Measurements from ENCODE around the gene RAB3IL1. TPM values are rescaled to one million over a fixed set of nuclear protein-coding genes. Genes with fewer than 3 reads are reported as not detected.
A peak's percentile ranks its signal among the peaks of the same experiment; 100 is the strongest.

RAB3IL1 gene
- total RNA-seq, 1 experiment from 2014 or later, result 5.8 TPM

DNA sequence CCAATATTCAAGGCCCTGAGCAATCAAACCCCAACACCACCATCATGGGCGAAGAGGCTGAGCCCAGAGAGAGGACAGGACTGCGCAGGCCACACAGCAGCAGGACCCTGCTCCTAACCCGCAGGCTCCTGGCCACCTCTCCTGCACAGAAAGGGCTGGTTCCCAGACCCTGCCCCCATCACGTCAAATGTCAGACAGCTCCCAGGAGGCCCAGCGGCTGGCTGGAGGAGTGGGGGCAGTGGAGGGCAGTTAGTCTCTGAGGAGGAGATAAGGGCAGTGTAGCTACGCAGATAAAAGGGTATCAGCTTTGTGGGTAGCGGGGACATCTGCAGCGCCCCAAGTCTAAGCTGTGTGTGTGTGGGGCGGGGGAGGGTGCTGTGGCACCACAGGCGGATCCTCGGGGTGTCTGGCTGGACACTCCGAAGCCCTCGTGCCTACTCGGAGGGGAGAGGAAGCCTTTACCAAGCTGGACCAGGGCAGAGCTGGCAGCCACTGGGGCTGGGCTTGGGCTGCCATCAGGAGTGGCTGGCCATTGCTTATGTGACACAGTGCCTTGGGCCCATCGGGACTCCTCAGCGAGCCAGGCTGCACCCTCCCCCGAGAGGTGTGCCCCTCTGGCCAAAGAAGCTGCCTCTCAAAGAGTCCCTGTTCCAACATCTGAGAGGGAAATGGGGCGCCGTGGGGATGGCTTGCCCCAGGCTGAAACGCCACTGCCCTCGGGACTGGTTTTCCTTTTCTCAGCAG is 47.5 kb downstream of the RAB3IL1 start:
- peak; percentile 82 for DNase-seq
- no peak overlapping the region for H3K4me3 ChIP-seq (ENCODE audit: insufficient read depth, low read depth, low read length)
- H3K36me3 ChIP-seq (replicated peaks; ENCODE audit: control insufficient read depth, insufficient read depth, low read length), result peaks cover 5% of the 10 kb centered on the region
- H3K27me3 ChIP-seq (ENCODE audit: control insufficient read depth, insufficient read depth, low read length), result no peaks in the 10 kb centered on the region

DNA sequence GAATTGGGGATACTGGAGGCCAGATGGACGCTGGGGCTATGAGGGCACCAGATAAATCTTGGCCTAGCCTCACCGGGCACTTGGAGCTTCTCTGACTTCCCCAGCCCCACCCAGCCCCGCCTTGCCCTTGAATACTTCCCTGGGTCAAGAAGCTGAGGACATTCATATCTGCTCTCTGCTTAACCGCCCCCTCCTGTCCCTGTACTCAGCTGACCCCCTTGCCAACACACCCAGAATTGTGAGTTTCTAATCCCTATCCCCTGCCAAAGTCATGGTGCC is 48.0 kb downstream of the RAB3IL1 start:
- Histone ChIP-seq H3K27me3 (ENCODE audit: control insufficient read depth, insufficient read depth, low read length) (no peaks in the 10 kb centered on the region), H3K36me3 (replicated peaks; ENCODE audit: control insufficient read depth, insufficient read depth, low read length) (peaks cover 7% of the 10 kb centered on the region), H3K4me3 (ENCODE audit: insufficient read depth, low read depth, low read length) (no peak overlapping the region)
- DNase-seq, result no peak

DNA sequence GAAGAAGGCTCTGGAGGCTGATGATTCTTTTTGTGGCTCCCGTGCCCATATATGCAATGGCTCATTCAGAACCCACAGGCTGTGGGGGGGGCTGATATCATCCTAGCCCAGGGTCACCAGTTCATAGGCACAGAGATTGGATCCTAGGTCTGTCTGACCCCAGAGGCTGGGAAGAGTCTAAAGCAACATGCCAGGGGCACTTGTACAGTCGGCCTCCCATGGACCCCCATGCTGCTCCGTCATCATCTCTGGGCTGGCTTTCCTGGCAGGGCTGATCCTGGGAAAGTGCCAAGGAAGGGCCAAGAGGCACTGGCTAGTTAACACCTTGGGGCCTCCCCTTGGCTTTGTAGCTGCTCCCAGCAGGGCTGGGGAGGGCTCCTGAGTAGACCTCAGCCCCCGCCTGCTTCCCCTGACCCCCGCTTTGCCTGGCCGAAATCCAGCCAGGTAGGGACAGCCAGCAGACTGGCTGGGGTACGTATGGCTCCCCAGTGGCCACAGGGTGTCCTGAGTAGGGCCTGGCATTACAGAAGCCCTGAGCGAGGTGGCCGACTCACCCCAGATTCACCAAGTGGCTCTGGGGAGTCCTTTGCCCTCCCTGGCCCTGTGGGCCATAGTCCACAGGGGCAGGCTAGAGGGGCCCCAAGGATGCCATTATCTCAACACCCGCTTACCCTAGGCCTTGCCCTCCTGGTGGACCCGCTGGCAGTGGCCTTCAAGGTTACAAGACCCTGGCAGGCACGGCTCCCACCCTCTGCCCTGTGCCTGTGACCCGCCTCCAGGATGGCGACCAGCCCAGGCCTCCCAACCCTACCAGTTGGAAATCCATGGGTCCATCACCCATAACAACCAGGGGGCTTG is 48.6 kb downstream of the RAB3IL1 start:
- Histone ChIP-seq H3K36me3 (replicated peaks; ENCODE audit: control insufficient read depth, insufficient read depth, low read length) (peaks cover 9% of the 10 kb centered on the region), H3K4me3 (ENCODE audit: insufficient read depth, low read depth, low read length) (no peak overlapping the region)

DNA sequence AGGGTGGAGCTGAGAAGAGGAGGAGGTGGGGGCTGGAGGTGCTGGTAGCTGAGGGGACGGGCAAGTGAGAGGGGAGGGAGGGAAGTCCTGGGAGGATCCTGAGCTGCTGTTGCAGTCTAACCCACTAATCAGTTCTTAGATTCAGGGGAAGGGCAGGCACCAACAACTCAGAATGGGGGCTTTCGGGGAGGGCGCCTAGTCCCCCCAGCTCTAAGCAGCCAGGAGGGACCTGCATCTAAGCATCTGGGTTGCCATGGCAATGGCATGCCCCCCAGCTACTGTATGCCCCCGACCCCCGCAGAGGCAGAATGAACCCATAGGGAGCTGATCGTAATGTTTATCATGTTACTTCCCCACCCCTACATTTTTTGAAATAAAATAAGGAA is 50.4 kb downstream of the RAB3IL1 start:
- DNase-seq, result no peak

More for the DNA sequence above, 48.6 kb downstream of the RAB3IL1 start:
- no peaks in the 10 kb centered on the region for H3K27me3 ChIP-seq (ENCODE audit: control insufficient read depth, insufficient read depth, low read length)
- DNase-seq, result no peak

DNA sequence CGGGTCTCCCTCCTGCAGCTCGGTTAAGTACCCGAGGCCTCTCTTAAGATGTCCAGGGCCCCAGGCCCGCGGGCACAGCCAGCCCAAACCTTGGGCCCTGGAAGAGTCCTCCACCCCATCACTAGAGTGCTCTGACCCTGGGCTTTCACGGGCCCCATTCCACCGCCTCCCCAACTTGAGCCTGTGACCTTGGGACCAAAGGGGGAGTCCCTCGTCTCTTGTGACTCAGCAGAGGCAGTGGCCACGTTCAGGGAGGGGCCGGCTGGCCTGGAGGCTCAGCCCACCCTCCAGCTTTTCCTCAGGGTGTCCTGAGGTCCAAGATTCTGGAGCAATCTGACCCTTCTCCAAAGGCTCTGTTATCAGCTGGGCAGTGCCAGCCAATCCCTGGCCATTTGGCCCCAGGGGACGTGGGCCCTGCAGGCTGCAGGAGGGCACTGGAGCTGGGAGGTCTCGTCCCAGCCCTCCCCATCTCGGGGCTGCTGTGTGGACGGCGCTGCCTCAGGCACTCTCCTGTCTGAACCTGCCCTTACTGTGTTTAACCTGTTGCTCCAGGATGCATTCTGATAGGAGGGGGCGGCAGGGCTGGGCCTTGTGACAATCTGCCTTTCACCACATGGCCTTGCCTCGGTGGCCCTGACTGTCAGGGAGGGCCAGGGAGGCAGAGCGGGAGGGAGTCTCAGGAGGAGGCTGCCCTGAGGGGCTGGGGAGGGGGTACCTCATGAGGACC is 51.0 kb downstream of the RAB3IL1 start:
- no peak for DNase-seq
- Histone ChIP-seq H3K27me3 (ENCODE audit: control insufficient read depth, insufficient read depth, low read length) (no peaks in the 10 kb centered on the region), H3K4me3 (ENCODE audit: insufficient read depth, low read depth, low read length) (no peak overlapping the region), H3K36me3 (replicated peaks; ENCODE audit: control insufficient read depth, insufficient read depth, low read length) (peaks cover 25% of the 10 kb centered on the region)

More for the DNA sequence above, 50.4 kb downstream of the RAB3IL1 start:
- no peak overlapping the region for H3K4me3 ChIP-seq (ENCODE audit: insufficient read depth, low read depth, low read length)
- no peaks in the 10 kb centered on the region for H3K27me3 ChIP-seq (ENCODE audit: control insufficient read depth, insufficient read depth, low read length)
- H3K36me3 ChIP-seq (replicated peaks; ENCODE audit: control insufficient read depth, insufficient read depth, low read length), result peaks cover 22% of the 10 kb centered on the region

DNA sequence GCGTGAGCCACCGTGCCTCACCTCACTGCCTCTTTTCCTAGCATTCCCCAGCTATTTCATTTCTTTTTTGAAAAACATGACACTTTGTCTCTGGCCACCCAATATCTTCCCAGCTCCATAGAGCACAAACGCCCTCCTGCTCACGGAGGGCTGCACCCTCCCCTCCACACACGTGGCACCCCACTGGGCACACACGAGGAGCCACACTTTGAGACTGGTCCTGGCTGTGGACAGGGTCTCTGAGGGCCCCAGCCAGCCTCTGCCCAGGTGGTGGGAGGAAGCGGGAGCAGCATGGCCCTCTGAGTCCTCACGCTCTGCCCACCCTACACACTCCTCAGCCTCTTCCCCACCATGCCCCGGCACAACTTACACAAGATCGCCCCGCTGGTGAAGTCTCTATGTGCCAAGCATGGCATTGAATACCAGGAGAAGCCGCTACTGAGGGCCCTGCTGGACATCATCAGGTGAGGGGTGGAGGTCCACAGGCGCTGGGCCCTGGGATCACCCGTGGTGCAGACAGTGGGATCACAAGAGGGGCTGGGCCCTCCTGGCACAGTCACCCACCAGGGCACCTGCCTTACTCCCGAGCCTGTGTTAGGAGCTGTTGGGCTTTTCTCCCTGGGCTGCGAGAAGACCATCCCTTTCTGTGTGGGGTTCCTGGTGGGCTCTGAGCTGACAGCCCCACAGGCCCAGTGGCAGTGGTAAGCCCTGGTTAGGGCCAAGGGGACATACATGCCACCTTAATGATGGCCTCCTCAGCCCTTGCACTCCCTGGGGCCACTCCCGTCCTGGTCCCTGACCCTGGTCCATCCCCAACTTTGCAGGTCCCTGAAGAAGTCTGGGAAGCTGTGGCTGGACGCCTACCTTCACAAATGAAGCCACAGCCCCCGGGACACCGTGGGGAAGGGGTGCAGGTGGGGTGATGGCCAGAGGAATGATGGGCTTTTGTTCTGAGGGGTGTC is 52.3 kb downstream of the RAB3IL1 start:
- H3K27me3 ChIP-seq (ENCODE audit: control insufficient read depth, insufficient read depth, low read length), result no peaks in the 10 kb centered on the region
- no peak for DNase-seq
- H3K36me3 ChIP-seq (replicated peaks; ENCODE audit: control insufficient read depth, insufficient read depth, low read length), result peaks cover 31% of the 10 kb centered on the region
- H3K4me3 ChIP-seq (ENCODE audit: insufficient read depth, low read depth, low read length), result no peak overlapping the region

DNA sequence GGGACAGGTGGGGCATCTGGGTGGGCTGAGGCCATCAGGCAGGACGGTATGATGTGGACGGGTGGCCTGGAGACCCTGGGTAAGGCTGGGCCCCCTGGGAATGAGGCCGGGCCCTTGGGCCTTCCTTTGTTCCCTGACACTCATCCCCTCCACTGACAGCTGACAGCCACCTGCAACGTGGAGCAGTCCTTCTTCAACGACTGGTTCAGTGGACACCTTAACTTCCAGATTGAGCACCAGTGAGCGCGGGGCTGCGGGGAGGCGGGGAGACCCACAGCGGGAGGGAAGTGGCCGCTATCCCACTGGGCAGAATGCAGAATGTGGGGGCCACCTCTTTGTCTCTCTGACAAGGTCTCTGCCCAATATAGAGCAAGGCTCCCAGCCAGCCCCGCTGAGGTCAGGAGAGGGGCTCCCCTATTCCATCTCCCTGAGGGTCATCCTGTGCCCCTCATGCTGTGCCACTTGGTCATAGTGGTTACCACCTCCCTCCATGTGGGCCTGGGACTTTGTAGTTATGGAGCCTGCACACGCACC is 53.8 kb downstream of the RAB3IL1 start:
- H3K36me3 ChIP-seq (replicated peaks; ENCODE audit: control insufficient read depth, insufficient read depth, low read length), result peaks cover 36% of the 10 kb centered on the region
- DNase-seq, result no peak
- H3K27me3 ChIP-seq (ENCODE audit: control insufficient read depth, insufficient read depth, low read length), result no peaks in the 10 kb centered on the region
- no peak overlapping the region for H3K4me3 ChIP-seq (ENCODE audit: insufficient read depth, low read depth, low read length)

DNA sequence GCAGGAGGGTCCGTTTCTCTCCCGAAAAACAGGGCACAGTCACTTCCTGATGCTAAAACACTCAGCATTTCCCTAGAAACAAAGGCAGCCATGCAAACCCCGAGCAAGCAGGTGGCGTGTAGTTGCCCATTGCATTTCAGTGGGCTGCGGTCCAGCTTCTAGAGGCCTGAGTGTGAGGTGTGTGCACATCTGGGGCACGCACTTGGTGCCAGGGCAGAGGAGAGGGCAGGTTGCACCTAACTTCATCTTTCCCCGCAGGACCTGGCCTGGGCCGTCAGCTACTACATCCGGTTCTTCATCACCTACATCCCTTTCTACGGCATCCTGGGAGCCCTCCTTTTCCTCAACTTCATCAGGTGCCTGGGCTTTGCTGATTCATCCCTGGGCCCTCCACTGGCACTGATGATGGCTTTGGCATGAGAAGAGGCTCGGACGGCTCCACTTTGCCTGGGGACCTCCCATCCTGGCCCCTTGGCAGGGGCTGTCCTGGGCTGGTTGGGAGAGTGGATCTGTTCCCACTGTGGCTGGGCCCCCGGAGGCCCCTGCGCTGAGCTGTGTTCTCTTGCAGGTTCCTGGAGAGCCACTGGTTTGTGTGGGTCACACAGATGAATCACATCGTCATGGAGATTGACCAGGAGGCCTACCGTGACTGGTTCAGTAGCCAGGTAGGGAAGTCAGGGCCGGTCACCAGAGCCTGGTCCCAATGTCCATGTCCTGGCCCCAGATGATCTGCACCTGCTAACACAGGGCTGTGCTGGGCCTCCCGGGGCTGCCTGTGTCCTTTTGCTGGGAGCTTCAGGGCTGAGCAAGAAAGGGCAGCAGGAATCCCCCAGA is 54.4 kb downstream of the RAB3IL1 start:
- peaks cover 38% of the 10 kb centered on the region for H3K36me3 ChIP-seq (replicated peaks; ENCODE audit: control insufficient read depth, insufficient read depth, low read length)
- no peaks in the 10 kb centered on the region for H3K27me3 ChIP-seq (ENCODE audit: control insufficient read depth, insufficient read depth, low read length)

DNA sequence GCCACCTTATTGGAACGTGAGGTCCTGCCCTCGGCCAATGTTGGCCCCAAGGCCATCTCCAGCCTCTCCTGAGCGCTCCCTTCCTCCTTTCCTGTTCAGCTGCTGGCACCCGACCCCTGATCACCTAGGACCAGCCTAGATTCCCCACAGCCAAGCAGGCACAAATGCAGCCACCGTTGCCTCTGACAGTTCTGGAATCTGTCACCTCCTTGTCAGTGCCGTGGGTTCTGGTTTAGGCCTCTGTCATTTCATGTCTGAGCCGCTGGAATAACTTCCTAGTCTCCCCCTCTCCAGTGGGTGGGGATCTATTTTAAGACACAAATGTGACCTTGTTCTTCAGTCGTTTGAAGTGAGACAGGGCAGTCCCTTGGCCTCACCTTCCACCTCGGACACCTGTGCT is 55.7 kb downstream of the RAB3IL1 start:
- DNase-seq, result no peak
- Histone ChIP-seq H3K4me3 (ENCODE audit: insufficient read depth, low read depth, low read length) (no peak overlapping the region), H3K36me3 (replicated peaks; ENCODE audit: control insufficient read depth, insufficient read depth, low read length) (peaks cover 50% of the 10 kb centered on the region), H3K27me3 (ENCODE audit: control insufficient read depth, insufficient read depth, low read length) (no peaks in the 10 kb centered on the region)

More for the DNA sequence above, 54.4 kb downstream of the RAB3IL1 start:
- H3K4me3 ChIP-seq (ENCODE audit: insufficient read depth, low read depth, low read length), result no peak overlapping the region
- no peak for DNase-seq

DNA sequence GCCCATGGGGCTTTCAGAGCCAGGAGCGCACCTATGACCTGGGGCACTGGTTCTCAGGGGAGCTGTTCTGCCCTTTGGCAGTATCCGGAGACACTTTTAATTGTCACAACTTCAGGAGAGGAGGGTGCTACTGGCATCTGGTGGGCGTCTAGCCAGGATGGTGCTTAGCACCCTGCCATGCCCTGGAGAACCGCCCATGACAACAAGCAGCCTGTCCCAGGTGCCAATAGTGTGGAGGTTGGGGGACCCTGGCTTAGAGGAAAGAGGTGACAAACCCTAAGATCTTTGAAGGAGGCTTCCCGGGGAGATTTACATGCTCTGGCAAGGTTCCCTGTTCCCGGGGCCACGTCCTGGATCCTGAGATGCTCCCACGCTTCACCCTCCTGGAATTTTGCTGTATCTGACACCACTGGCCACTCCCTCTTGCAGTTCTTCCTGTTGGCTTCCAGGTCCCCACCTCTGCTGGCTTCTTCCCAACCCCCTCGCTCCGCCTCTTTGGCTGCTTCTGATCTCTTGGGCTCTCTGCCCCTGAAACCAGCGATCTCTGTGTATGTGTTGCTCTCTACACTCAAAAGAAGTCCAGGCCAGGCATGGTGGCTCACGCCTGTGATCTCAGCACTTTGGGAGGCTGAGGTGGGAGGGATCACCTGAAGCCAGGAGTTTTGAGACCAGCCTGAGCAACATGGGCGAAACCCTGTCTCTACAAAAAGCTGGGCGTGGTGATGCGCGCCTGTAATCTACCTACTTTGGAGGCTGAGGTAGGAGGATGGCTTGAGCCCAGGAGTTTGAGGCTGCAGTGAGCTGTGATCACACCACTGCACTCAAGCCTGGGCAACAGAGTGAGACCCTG is 57.1 kb downstream of the RAB3IL1 start:
- no peak for DNase-seq
- Histone ChIP-seq H3K27me3 (ENCODE audit: control insufficient read depth, insufficient read depth, low read length) (no peaks in the 10 kb centered on the region), H3K36me3 (replicated peaks; ENCODE audit: control insufficient read depth, insufficient read depth, low read length) (peaks cover 55% of the 10 kb centered on the region), H3K4me3 (ENCODE audit: insufficient read depth, low read depth, low read length) (no peak overlapping the region)

DNA sequence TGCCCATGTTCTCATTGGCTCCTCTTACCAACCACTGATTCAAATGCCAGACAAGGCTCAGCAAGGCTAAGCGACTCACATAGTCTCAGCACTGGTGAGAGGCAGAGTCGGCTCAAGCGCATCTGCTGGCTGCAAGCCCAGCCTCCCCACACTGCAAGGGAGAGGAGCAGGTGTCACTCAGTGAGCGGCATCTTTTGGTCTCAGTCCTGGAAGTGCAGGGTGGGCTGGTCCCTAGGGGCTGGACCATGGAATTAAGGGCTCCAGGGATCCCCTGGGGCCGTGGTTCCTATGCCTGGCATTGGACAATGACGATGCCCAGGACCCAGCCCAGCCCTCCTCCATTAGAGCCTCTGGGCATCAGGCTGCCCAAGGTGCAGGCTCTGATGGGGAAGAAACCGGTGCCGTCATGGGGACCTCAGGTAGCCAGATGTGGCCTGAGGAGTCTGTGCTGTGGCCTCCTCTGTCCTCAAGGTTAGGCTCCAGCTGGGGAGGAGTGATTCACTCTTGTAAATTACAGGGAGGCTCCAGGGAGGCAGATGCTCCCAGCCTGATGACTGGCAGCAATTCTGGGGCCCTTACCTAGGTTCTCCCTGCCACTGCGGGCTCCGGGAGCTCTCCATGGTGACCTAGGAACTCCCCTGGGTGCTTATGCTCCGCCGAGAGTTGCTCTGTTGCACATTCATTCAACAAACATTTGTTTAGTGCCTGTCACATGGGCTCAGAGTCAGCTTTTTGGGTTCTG is 61.3 kb downstream of the RAB3IL1 start:
- H3K4me3 ChIP-seq (ENCODE audit: insufficient read depth, low read depth, low read length), result no peak overlapping the region
- H3K36me3 ChIP-seq (replicated peaks; ENCODE audit: control insufficient read depth, insufficient read depth, low read length), result peaks cover 56% of the 10 kb centered on the region
- no peak for DNase-seq
- no peaks in the 10 kb centered on the region for H3K27me3 ChIP-seq (ENCODE audit: control insufficient read depth, insufficient read depth, low read length)
